GM18519 (cell line): ENCODE results near the gene BRAP.
"Not testable (repeated sequence)": the region's sequence is repeated elsewhere in the genome, so short reads cannot be mapped to it uniquely, and the experiment has no call there.

ENCODE experiments used
- ATAC-seq: cut with Tn5 transposase; IDR thresholded peaks from one replicate; pipeline ENCODE4 v1.9.1; 2021; ENCODE audit warnings: mild to moderate bottlenecking, moderate library complexity; ENCODE audit not compliant: unreplicated experiment, low FRiP score

Gene BRAP, protein sequence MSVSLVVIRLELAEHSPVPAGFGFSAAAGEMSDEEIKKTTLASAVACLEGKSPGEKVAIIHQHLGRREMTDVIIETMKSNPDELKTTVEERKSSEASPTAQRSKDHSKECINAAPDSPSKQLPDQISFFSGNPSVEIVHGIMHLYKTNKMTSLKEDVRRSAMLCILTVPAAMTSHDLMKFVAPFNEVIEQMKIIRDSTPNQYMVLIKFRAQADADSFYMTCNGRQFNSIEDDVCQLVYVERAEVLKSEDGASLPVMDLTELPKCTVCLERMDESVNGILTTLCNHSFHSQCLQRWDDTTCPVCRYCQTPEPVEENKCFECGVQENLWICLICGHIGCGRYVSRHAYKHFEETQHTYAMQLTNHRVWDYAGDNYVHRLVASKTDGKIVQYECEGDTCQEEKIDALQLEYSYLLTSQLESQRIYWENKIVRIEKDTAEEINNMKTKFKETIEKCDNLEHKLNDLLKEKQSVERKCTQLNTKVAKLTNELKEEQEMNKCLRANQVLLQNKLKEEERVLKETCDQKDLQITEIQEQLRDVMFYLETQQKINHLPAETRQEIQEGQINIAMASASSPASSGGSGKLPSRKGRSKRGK

GRCh38 chr12:111685811-111686573, at the start of gene BRAP, which contains the start of gene ACAD10:
BRAP (minus strand) TSS chr12:111685956; CDS start chr12:111685792, 164 bp downstream.
ACAD10 (plus strand) TSS chr12:111686053; CDS start chr12:111692710, 6,657 bp downstream.
- peak; percentile 75 for ATAC-seq

DNA sequence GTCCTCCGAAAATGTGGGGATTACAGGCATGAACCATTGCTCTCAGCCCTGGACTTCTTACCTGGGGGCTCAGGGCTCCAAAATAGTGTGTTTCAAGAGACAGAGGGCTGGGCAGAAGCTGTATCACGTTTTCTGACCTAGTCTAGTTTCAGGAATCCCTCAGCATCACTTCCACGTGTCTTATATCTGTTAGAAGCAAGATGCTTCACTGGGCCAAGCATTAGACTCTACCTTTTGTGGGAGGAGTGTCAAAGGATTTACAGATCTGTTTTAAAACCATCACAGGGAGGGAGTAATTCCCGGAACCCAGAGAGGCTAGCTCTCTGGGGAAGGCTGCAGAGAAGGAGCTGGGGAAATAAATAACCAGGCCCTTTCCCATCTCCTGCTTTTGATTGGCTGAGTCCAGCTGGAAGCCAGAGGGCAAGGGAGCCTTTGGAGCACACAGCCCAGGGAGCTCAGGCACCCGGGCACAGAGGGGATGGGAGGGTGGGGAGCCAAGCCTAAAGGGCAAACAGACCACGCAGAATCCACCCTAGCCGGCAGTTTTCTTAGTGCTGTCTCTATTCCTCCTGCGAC, 47.7 kb upstream of the BRAP start:
- no peak for ATAC-seq

GRCh38 chr12:111732786-111733185, 47.0 kb upstream of the BRAP start:
- no peak for ATAC-seq

DNA sequence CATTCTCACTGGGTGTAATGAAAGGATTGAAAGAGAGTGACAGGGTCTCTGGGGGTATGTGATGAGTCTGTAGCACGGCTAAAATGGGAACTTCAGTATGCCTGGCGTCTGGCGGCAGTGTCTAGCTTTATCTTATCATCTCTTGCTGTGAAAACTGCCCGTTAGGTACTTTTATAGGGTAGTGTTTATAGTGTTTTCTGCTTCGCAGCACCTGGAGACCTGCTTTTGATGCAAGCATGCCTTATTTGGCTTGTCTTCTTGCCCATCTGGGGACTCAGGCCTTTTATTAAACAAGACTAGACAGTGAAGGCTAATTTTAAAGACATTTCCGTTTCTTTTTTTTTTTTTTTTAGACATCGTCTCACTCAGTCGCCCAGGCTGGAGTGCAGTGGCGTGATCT, 44.7 kb upstream of the BRAP start:
- ATAC-seq, result no peak

- ATAC-seq, result no peak
These were observed 43.0 kb upstream of the BRAP start for GRCh38 chr12:111728795-111729194.

GRCh38 chr12:111723646-111724360, 38.0 kb upstream of the BRAP start:
- not testable (repeated sequence) for ATAC-seq

- no peak for ATAC-seq
These were observed 34.7 kb upstream of the BRAP start for GRCh38 chr12:111720457-111720856.

DNA sequence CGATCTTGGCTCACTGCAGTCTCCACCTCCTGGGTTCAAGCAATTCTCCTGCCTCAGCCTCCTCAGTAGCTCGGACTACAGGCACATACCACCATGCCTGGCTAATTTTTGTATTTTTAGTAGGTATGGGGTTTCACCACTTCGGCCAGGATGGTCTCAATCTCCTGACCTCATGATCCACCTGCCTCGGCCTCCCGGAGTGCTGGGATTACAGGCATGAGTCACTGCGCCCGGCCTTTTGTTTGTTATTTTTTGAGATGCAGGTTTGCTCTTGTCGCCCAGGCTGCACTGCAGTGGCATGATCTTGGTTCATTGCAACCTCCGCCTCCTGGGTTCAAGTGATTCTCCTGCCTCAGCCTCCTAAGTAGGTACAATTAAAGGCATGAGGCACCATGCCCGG, 33.6 kb upstream of the BRAP start:
- ATAC-seq, result not testable (repeated sequence)

GRCh38 chr12:111715279-111715678, 29.5 kb upstream of the BRAP start:
- no peak for ATAC-seq

DNA sequence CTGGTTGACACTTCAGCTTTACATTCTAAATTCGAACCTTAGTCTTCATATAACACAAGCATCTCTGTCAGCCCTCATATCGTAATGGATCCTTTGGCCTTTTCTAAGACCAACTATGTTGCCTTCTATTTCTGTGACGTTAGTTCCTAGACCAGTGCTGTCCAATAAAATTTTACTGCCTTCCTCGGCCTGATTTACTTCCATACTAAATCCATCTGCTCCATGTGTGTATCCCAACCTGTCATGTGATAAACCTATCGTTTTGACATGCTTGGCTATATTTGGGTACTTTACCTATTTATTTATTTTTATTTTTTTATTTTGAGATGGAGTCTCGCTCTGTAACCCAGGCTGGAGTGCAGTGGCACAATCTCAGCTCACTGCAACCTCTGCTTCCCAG, 20.4 kb upstream of the BRAP start:
- ATAC-seq, result no peak

GRCh38 chr12:111705672-111706071, 19.9 kb upstream of the BRAP start:
- ATAC-seq, result no peak

DNA sequence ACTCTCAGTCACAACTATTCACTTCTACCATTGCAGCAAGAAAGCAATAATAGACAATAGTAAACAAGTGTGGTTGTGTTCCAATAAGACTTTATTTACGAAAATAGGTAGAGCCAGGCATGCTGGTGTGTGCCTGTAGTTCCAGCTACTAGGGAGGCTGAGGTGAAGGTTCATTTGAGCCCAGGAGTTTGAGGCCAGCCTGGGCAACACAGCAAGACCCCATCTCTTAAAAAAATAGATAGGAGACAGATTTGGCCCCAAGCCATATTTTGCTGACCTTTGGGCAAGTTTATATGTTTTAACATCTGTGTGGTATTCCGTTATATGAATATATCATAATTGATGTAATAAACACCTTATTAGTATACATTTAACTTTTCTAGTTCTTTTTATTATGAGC, 14.2 kb upstream of the BRAP start:
- no peak for ATAC-seq

GRCh38 chr12:111693818-111694217, 8.1 kb upstream of the BRAP start:
- ATAC-seq, result no peak

DNA sequence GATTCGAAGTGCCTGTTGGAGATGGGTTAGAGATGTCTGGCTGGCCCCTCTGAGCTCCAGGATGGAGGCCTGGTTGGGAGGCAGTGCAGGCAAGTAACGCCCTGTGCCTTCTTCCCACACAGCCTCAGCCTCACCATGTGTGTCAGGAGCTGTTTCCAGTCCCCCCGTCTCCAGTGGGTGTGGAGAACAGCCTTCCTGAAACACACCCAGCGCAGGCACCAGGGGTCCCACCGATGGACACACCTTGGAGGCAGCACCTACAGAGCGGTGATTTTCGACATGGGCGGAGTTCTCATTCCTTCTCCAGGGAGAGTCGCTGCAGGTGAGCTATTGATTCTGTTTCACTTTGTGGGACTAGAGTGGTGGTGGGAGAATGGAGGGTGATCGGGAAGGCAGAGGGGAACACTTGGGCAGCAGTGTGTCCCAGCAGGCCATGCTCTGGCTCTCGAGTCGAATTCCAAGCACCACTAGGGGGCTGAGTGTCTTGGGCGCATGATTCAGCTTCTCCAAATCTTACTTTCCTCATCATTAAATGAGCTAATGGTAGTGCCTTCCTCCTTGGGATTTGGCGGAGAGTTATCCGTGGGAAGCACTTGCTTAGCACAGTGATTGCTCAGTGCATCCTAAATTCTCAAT, 6.9 kb upstream of the BRAP start:
- no peak for ATAC-seq

- ATAC-seq, result no peak
These were observed 5.5 kb upstream of the BRAP start for GRCh38 chr12:111691262-111691661.

- no peak for ATAC-seq
These were observed 2.2 kb upstream of the BRAP start for GRCh38 chr12:111687952-111688351.

GRCh38 chr12:111687255-111687654, 1.5 kb upstream of the BRAP start:
- ATAC-seq, result no peak

GRCh38 chr12:111686574-111687105, 884 bp upstream of the BRAP start:
- ATAC-seq, result no peak

GRCh38 chr12:111685322-111685810, 390 bp downstream of the BRAP start:
- ATAC-seq, result no peak
